Caco-2 (cell line): ENCODE results near the gene USP51. TPM values are rescaled to one million over a fixed set of nuclear protein-coding genes. Genes with fewer than 3 reads are reported as not detected.

Experiments
- BruUV-seq: library from RNA; stranded (reverse); fragments of 400-500 nt; replicated peaks from 2 replicates; lab custom pipeline; 2021; lab: Mats Ljungman, UMichigan
- CTCF ChIA-PET: fragments of 300-600 bp; sonication (Branson Sonifier 250); formaldehyde crosslinking; loops from one replicate; lab custom pipeline; 2022; ENCODE audit warnings: antibody characterized with exemption; lab: Charles Lee
- POLR2A ChIA-PET: fragments of 300-600 bp; sonication (Branson Sonifier 250); formaldehyde crosslinking; loops from one replicate; lab custom pipeline; 2022; ENCODE audit warnings: antibody characterized with exemption; lab: Charles Lee
- DNase-seq, 2 experiments: peaks; one replicate each; pipeline versions ENCODE4 v3.0.0 to v3.0.0-alpha.2; 2020 to 2022
- H3K27me3 ChIP-seq: replicated peaks from 2 replicates; pipeline ENCODE4 v1.6.0; 2011; ENCODE audit warnings: low read length; ENCODE audit not compliant: control insufficient read depth, insufficient read depth
- H3K36me3 ChIP-seq: 2 replicates; pipeline ENCODE4 v1.5.1; 2011; ENCODE audit warnings: low read length; ENCODE audit not compliant: control insufficient read depth, insufficient read depth
- H3K4me1 ChIP-seq: fragments of 250-450 bp; sonication (Bioruptor Pico); 2 replicates; pipeline ENCODE4 v1.5.1; 2020; ENCODE audit warnings: mild to moderate bottlenecking
- H3K4me3 ChIP-seq: 2 replicates; pipeline ENCODE4 v1.5.1; 2011; ENCODE audit warnings: low read depth, mild to moderate bottlenecking, control low read depth, low read length
- H3K9me3 ChIP-seq: fragments of 250-450 bp; sonication (Bioruptor Pico); 2 replicates; pipeline ENCODE4 v1.5.1; 2020; ENCODE audit warnings: mild to moderate bottlenecking, moderate library complexity
- H3K27ac Mint-ChIP-seq: one replicate; pipeline ENCODE4 v1.8.0; 2022; ENCODE audit warnings: mixed read lengths; ENCODE audit not compliant: unreplicated experiment
- H3K27me3 Mint-ChIP-seq: one replicate; pipeline ENCODE4 v1.8.0; 2022; ENCODE audit warnings: mixed read lengths; ENCODE audit not compliant: insufficient read depth, unreplicated experiment
- H3K36me3 Mint-ChIP-seq: one replicate; pipeline ENCODE4 v1.8.0; 2022; ENCODE audit warnings: mild to moderate bottlenecking, mixed read lengths; ENCODE audit not compliant: insufficient read depth, unreplicated experiment
- H3K4me1 Mint-ChIP-seq: one replicate; pipeline ENCODE4 v1.8.0; 2022; ENCODE audit warnings: low read depth, mixed read lengths; ENCODE audit not compliant: unreplicated experiment
- H3K4me3 Mint-ChIP-seq: one replicate; pipeline ENCODE4 v1.8.0; 2022; ENCODE audit warnings: mild to moderate bottlenecking, moderate library complexity, mixed read lengths; ENCODE audit not compliant: unreplicated experiment
- H3K9me3 Mint-ChIP-seq: one replicate; pipeline ENCODE4 v1.8.0; 2022; ENCODE audit warnings: mixed read lengths; ENCODE audit not compliant: unreplicated experiment
- CTCF ChIP-seq, 2 experiments: fragments of 200-600 bp in 1 of 2; IDR thresholded peaks; 1 replicate in 1 of 2; 2 replicates in 1 of 2; pipeline versions ENCODE4 v1.5.1 to v1.8.0; 2011 to 2022; ENCODE audit warnings: antibody characterized with exemption in 1 of 2, control low read depth in 1 of 2, inconsistent platforms in 1 of 2, low read depth in 1 of 2, low read length in 1 of 2, mild to moderate bottlenecking in 1 of 2, moderate library complexity in 1 of 2; ENCODE audit not compliant: insufficient read depth in 1 of 2, severe bottlenecking in 1 of 2, unreplicated experiment in 1 of 2
- intact Hi-C: fragments of 100-400 bp; cut with micrococcal nuclease; formaldehyde crosslinking; loops from one replicate; pipeline ENCODE4 v1.10.0; 2022; ENCODE audit not compliant: unreplicated experiment
- total RNA-seq: library from RNA; stranded (reverse); gene quantifications from 2 replicates; pipeline ENCODE4 v1.2.3, GENCODE V29; 2022

Gene USP51
- total RNA-seq, 1 experiment from 2014 or later, result 1.8 TPM

GRCh38 chrX:55452833-55453124 lies 36.9 kb downstream of the USP51 start:
- CTCF ChIA-PET, result no interaction called here
- no peak for DNase-seq

GRCh38 chrX:55451990-55452832 lies 37.4 kb downstream of the USP51 start, which contains the start of gene MAGEH1:
Gene MAGEH1 (plus strand): TSS chrX:55452127. CDS start chrX:55452375, 248 bp downstream.
- Mint-ChIP-seq H3K4me1 (no peaks in the 10 kb centered on the region), H3K9me3 (no peaks in the 10 kb centered on the region), H3K4me3 (peak within 1 kb of the TSS; percentile 24), H3K27me3 (no peaks in the 10 kb centered on the region), H3K36me3 (no peaks in the 10 kb centered on the region), H3K27ac (no peak within 1 kb of the TSS)
- Histone ChIP-seq H3K9me3 (no peaks in the 10 kb centered on the region), H3K4me1 (no peaks in the 10 kb centered on the region), H3K27me3 (no peaks in the 10 kb centered on the region), H3K4me3 (no peak within 1 kb of the TSS), H3K36me3 (no peaks in the 10 kb centered on the region)
- POLR2A ChIA-PET, result interaction anchor here (0.6 kb wide), 1 partner anchor 251 kb away, joined by 3 read pairs; no protein-coding TSS in a partner anchor
- intact Hi-C loops, result no loop called here
- CTCF ChIA-PET, result no interaction called here
- no TSS peak for BruUV-seq
- no peak for DNase-seq
- no peak for TF ChIP-seq CTCF (IDR thresholded peaks at IDR 0.05; ENCODE audit: insufficient read depth in 1 of 2, low read depth in 1 of 2, low read length in 1 of 2, severe bottlenecking in 1 of 2, unreplicated experiment in 1 of 2)

More at GRCh38 chrX:55452833-55453124, 36.9 kb downstream of the USP51 start:
- H3K4me1 ChIP-seq, result no peaks in the 10 kb centered on the region
- H3K27me3 Mint-ChIP-seq, result no peaks in the 10 kb centered on the region
- H3K9me3 ChIP-seq, result no peaks in the 10 kb centered on the region
- intact Hi-C loops, result no loop called here
- no peaks in the 10 kb centered on the region for H3K9me3 Mint-ChIP-seq
- no peaks in the 10 kb centered on the region for H3K36me3 Mint-ChIP-seq
- H3K4me1 Mint-ChIP-seq, result no peaks in the 10 kb centered on the region
- H3K36me3 ChIP-seq, result no peaks in the 10 kb centered on the region
- H3K4me3 Mint-ChIP-seq, result no peak overlapping the region
- H3K4me3 ChIP-seq, result no peak overlapping the region
- no TSS peak for BruUV-seq
- H3K27me3 ChIP-seq, result no peaks in the 10 kb centered on the region
- POLR2A ChIA-PET, result no interaction called here
- H3K27ac Mint-ChIP-seq, result no peak overlapping the region
- TF ChIP-seq CTCF (IDR thresholded peaks at IDR 0.05; ENCODE audit: insufficient read depth in 1 of 2, low read depth in 1 of 2, low read length in 1 of 2, severe bottlenecking in 1 of 2, unreplicated experiment in 1 of 2), result no peak

- Mint-ChIP-seq H3K36me3 (no peaks in the 10 kb centered on the region), H3K4me1 (no peaks in the 10 kb centered on the region), H3K4me3 (peak overlapping the region; percentile 24), H3K27me3 (no peaks in the 10 kb centered on the region), H3K27ac (no peak overlapping the region), H3K9me3 (no peaks in the 10 kb centered on the region)
- no TSS peak for BruUV-seq
- no peak overlapping the region for H3K4me3 ChIP-seq
- CTCF ChIA-PET, result no interaction called here
- no peaks in the 10 kb centered on the region for H3K36me3 ChIP-seq
- H3K27me3 ChIP-seq, result no peaks in the 10 kb centered on the region
- H3K4me1 ChIP-seq, result no peaks in the 10 kb centered on the region
- no peak for DNase-seq
- intact Hi-C loops, result no loop called here
- TF ChIP-seq CTCF (IDR thresholded peaks at IDR 0.05; ENCODE audit: insufficient read depth in 1 of 2, low read depth in 1 of 2, low read length in 1 of 2, severe bottlenecking in 1 of 2, unreplicated experiment in 1 of 2), result no peak
- POLR2A ChIA-PET, result interaction anchor here (0.6 kb wide), 1 partner anchor 252 kb away, joined by 3 read pairs; no protein-coding TSS in a partner anchor
- no peaks in the 10 kb centered on the region for H3K9me3 ChIP-seq
Measured at GRCh38 chrX:55451626-55451989, 38.0 kb downstream of the USP51 start.
